Germinal center (tissue), 1 donor: Measurements from ENCODE around the gene ABTB1.
"Not testable (repeated sequence)": the region's sequence is repeated elsewhere in the genome, so short reads cannot be mapped to it uniquely, and the experiment has no call there.

Experiments used
- DNase-seq: peaks from one replicate; pipeline ENCODE4 v3.0.0; 2012; ENCODE audit warnings: mixed read lengths, low spot score

Gene ABTB1

DNA sequence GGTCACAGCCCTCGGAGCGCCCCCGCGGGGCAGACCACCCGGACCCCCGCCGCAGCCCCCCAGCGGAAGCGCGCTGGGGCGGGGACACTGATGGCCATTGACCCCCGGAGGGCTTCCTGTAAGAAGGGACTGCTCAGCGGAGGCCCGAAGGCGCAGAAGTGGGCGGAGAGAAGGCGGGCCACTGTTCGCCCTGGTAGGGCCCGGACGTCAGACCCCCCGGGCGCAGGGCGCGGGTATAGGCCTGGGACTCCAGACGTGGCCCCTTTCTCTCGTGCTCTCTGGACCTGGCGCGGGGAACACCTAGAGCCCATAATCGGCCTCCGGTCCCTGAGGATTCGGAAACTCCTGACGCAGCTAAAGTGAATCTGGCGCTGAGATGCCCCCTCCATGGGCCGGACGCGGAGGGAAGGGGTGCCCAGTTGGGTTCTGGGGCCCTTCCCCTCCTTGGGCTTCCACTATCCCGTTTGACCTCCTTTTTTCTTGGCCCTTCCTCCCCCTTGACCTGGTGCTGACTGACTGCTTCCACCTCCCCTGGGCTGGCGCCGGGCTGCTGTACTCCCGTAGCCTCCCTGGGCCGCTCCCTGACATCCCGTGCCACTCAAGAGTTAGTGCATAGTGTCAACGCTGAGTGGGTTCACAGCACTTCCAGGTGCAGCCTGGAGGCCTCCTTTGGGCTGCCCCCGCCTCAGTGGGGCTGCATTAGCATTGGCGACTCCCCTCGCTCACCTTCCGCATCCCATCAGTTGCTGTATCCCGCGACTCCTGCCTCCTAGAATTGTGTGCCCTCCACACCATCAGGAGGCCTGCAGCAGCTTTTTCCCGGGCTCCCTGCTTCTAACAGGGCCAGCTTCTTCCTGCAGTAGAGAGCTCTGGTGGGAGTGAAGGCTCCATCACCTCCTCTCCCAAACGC is 694 bp downstream of the ABTB1 start:
- DNase-seq, result peak; percentile 61

- no peak for DNase-seq
Observed at GRCh38 chr3:127674101-127674721, 1.5 kb downstream of the ABTB1 start.

GRCh38 chr3:127674790-127675189 is 2.0 kb downstream of the ABTB1 start:
- no peak for DNase-seq

DNA sequence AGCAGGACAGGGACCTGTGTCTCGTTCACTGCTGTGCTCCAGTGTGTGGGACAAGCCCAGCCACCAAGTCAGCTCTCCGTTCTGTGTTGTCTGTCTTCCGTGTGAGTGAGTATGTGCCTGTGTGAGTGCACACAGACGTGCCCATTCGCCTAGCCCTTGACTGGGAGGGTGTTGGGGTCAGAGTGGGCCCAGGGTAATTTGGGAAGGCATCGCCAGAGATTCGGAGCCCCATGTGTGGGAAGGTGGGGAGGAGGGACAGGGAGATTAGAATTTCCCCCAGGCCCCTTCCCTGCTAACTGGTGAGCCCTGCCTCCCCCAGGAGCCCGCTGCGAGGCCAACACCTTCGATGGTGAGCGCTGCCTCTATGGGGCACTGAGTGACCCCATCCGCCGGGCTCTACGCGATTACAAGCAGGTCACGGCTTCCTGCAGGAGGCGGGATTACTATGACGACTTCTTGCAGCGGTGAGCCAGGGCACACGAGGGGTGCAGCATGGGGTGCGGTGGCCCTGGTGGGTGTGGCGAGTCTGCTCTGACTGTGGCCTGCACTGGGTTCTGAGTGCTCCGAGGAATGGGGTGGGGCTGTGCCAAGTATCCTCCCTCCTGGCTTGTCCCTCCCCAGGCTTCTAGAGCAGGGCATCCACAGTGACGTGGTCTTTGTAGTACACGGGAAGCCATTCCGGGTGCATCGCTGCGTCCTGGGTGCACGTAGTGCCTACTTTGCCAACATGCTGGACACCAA is 3.1 kb downstream of the ABTB1 start:
- DNase-seq, result no peak

DNA sequence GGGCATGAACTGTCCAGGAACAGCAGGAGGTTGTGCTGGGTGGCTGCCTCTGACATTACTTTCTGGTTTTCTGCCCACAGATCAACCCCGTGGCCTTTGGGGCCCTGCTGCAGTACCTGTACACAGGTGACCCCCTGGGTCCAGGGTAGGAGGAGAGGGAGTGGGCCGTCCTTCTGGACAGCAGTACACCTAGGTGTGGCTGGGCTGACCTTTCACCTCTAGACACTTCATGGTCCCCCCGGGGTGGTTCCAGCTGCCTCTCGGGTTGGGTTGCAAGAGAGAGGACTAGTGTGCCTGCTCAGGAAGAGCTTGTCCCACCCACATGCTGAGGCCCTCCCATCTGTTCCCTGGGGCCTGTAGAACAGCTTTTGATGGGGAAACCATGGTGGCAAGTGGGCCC is 3.7 kb downstream of the ABTB1 start:
- no peak for DNase-seq

DNA sequence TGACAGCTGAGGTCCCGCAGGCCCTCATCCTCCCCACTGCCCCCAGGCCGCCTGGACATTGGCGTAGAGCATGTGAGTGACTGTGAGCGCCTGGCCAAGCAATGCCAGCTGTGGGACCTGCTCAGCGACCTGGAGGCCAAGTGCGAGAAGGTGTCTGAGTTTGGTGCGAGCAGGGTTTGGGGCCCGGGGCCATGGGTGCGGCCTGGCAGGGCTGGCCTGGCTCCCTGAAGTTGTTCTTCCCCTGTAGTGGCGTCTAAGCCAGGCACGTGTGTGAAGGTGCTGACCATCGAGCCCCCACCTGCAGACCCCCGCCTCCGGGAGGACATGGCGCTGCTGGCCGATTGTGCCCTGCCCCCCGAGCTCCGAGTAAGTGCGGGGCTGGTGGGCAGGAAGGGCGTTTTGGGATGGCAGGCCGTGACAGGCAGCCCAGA is 4.2 kb downstream of the ABTB1 start:
- DNase-seq, result no peak

GRCh38 chr3:127677541-127678314 is 5.0 kb downstream of the ABTB1 start:
- DNase-seq, result no peak

- DNase-seq, result no peak
Observed at GRCh38 chr3:127678315-127678599, 5.5 kb downstream of the ABTB1 start.

- DNase-seq, result no peak
Observed at GRCh38 chr3:127678611-127679533, 6.1 kb downstream of the ABTB1 start.

DNA sequence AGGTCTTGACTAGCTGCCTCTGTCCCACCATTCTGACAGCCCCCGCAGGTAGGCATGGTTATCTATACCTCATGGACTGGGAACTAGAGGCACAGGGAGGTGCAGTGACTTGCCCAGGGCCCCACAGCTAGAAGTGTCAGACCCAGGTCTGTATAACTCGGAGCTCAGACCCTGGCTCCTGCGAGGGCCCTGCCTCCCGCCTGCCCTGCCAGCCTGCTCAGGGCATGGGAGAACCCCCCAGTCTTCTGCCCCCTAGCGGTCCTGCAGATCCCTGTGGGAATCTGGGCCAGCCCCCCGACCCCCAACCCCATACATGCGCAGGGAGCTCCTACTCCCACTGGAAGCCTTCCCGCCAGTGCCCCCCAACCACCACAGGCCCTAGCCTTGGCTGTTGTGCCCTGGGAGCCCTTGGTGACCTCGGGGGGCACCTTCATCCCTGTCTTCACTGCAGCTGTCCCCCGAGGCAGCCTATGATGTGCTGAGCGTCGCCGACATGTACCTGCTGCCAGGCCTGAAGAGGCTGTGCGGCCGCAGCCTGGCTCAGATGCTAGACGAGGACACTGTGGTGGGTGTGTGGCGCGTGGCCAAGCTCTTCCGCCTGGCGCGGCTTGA is 6.9 kb downstream of the ABTB1 start:
- no peak for DNase-seq

- no peak for DNase-seq
Observed at GRCh38 chr3:127680146-127680661, 7.5 kb downstream of the ABTB1 start.

DNA sequence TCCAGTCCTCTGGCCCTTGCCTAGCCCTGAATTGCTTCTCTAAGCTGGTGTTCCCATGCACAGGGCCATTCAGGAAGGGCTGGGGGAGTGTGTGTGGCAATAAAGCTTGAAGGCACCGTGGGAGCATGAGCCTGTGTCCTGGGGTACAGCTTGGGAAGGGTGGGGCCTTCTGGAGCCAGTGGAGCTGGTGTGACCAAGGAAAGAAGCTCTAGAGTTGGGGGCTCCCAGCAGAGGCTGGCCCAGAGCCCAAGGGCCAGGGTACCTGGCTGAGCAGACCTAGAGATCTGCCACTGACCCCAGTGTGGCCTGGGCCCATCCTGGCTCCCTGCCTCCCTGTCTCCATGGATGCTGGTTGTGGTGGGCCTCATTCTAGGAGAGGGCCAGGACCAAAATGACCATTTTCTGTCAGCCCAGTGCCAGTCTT is 8.1 kb downstream of the ABTB1 start:
- DNase-seq, result no peak

- DNase-seq, result not testable (repeated sequence)
Observed at GRCh38 chr3:127682175-127682554, 9.4 kb downstream of the ABTB1 start.

DNA sequence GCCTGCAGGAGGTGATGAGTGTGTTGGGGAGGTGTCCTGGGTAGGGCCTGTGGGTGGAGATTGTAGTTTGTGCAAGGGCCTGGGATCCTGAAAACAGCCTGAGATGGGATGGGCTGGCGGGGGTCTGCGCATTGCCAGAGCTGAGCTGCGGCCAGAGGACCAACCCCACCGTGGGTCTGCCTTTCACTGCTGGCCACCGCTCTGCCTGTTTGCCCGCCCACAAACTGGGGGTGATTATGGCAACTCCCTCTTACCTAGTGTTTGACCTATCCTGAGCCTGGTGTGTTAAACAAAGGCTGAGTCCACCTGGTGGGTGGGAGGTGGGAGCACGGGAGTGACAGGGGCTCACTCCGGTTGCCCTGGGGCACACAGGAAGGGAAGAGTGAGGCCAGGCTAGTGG is 9.8 kb downstream of the ABTB1 start:
- DNase-seq, result no peak

DNA sequence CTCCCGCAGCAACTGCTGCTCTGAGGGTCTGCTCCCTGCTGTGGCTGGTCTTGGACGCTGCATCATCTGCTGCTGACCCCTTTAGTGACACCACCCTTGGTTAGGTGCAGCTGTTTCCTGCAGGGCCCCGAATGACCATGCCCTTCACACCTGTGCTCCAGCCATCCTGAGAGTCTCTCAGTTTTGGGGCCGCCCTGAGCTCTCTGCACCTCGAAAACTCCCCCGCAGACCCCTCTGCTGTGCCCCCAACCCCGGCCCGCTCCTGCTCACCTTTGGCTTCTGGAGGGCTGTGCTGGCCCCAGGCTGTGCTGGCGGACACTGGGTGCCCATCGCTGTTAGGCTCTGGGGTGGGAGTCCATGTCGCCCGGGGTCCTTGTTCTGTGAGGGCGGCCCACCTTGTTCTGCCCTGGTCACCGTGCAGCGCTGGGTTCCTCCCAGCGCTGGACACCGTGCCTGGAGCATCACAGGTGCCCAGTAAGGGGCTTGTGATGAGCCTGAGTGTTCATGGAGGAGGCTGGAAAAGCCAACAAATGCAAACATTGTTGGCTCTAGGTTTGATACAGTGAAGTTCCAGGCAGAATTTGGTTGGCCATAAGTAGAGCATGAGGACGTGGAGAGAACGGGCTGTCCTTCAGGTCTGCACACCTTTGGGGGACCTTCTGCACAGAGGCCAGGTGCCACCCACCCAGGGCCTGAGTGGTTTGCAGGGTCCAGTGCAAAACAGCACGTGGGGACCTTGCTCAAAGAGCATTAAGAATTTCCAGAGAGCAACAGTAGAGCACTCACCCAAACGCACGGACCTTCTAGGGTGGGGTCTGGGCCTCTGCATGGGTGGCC is 12.3 kb downstream of the ABTB1 start:
- no peak for DNase-seq

DNA sequence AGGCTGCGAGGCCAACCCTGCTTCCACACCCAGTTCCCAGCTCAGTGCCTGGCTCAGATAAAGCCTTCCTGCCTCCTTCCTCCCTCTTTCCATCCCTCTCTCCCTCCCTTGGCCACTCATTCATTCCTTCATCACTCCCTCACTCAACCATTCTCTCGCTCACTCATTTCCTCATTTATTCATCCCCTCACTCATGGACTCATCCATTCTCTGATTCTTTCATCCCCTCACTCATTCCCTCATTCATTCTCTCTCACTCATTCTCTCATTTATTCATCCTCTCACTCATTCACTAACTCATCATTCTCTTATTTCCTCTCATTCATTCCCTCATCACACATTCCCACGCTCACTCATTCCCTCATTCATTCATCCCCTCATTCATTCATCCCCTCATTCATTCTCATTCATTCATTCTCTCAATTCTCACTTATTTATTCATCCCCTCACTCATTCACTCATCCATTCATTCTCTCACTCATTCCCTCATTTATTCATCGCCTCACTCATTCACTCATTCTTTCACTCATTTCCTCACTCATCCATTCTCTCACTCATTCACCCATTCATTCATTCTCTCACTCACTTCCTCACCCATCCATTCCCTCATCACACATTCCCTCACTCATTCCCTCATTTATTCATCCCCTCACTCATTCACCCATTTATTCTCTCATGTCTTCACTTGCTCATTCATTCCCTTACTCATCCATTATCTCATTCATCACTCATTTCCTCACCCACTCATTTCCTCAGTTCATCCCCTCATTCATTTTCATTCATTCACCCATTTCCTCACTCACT is 13.2 kb downstream of the ABTB1 start:
- no peak for DNase-seq

DNA sequence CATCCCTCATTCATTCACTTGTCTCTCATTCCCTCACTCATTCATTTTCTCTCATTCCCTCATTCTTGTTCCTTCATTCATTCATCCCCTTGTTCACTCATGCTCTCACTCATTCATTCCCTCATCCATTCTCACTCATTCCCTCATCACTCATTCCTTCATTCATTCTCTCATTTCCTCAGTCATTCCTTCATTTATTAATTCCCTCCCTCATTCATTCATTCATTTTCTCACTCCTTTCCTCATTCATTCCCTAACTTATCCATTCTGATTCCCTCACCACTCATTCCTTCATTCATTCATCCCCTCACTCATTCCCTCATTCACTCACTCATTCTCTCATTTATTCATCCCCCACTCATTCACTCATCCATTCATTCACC is 13.8 kb downstream of the ABTB1 start:
- DNase-seq, result no peak

DNA sequence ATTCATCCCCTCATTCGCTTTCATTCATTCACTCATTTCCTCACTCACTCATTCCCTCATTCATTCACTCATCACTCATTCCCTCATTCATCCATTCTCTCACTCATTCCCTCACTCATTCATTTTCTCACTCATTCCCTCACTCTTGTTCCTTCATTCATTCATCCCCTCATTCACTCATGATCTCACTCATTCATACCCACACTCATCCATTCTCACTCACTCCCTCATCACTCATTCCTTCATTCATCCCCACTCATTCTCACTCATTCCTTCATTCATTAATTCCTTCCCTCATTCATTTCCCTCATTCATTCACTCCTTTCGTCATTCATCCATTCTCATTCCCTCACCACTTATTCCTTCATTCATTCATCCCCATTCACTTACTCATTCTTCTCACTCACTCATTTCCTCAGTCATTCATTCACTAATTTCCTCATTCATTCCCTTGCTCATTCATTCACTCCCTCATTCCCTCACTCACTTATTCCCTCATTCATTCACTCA is 14.5 kb downstream of the ABTB1 start:
- DNase-seq, result no peak

- DNase-seq, result no peak
Observed at GRCh38 chr3:127688022-127688415, 15.3 kb downstream of the ABTB1 start.
